Measurements from ENCODE around the gene ACAA2. TPM values are rescaled to one million over a fixed set of nuclear protein-coding genes. Genes with fewer than 3 reads are reported as not detected.
A peak's percentile ranks its signal among the peaks of the same experiment; 100 is the strongest.

ACAA2 gene
- polyA plus RNA-seq, 1 donor (not counting 4 experiments of a cell fraction or from before 2014, with no cell fraction given) = 2.3 TPM

DNA sequence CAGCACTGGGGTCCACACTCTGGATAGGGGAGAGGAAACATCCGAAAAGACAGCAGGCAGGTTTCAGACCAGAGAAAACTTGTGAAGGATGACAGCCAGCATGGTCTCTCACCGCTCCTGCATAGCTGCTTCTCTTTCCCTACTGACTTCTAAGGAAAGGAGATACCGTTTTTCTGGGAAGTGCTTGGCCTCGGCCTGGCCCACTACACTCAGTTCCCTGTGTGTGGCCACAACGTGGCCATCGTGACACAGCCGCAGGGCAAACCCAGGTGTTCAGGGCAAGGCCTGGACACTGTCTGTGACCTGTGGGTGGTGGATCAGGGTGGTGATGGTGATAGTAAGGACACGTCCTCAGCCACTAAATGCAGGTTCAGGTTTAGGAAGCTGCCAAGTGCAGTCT is 34.2 kb upstream of the ACAA2 start:
- Histone ChIP-seq H3K9me3 (ENCODE audit: control insufficient read depth, low read depth, low read length) (no peaks in the 10 kb centered on the region), H3K4me1 (ENCODE audit: control insufficient read depth, extremely low read depth, insufficient read depth, low read length) (peaks cover 22% of the 10 kb centered on the region), H3K36me3 (ENCODE audit: control insufficient read depth in 2 of 2, extremely low read depth in 1 of 2, insufficient read depth in 2 of 2, low read length in 2 of 2) (no peaks in the 10 kb centered on the region), H4K20me1 (ENCODE audit: control insufficient read depth, extremely low read depth, insufficient read depth, low read length) (no peaks in the 10 kb centered on the region), H3K27me3 (ENCODE audit: control insufficient read depth, extremely low read depth, insufficient read depth, low read length) (no peaks in the 10 kb centered on the region), H3K79me2 (ENCODE audit: control insufficient read depth, insufficient read depth, low read length) (no peaks in the 10 kb centered on the region), H3K27ac (ENCODE audit: control insufficient read depth, insufficient read depth, low read length) (no peak overlapping the region), H2AFZ (ENCODE audit: control insufficient read depth, low read length) (no peak overlapping the region), H3K9me1 (ENCODE audit: control insufficient read depth, extremely low read depth, insufficient read depth, low read length) (no peaks in the 10 kb centered on the region), H3K4me3 (ENCODE audit: control insufficient read depth in 2 of 3, extremely low read depth in 1 of 3, insufficient read depth in 2 of 3, low read depth in 1 of 3, low read length in 3 of 3) (no peak overlapping the region), H3K9ac (ENCODE audit: control insufficient read depth, extremely low read depth, insufficient read depth, low read length) (no peak overlapping the region), H3K4me2 (ENCODE audit: control insufficient read depth, extremely low read depth, insufficient read depth, low read depth, low read length) (no peak overlapping the region)
- dilution Hi-C loops (cut with MboI; ENCODE audit: extremely low pct_ligation_motif_present, low sequenced_read_pairs) = no loop called here
- no peak for TF ChIP-seq EZH2 (IDR thresholded peaks at IDR 0.05; ENCODE audit: low read length)
- TF ChIP-seq, protein P1, sequence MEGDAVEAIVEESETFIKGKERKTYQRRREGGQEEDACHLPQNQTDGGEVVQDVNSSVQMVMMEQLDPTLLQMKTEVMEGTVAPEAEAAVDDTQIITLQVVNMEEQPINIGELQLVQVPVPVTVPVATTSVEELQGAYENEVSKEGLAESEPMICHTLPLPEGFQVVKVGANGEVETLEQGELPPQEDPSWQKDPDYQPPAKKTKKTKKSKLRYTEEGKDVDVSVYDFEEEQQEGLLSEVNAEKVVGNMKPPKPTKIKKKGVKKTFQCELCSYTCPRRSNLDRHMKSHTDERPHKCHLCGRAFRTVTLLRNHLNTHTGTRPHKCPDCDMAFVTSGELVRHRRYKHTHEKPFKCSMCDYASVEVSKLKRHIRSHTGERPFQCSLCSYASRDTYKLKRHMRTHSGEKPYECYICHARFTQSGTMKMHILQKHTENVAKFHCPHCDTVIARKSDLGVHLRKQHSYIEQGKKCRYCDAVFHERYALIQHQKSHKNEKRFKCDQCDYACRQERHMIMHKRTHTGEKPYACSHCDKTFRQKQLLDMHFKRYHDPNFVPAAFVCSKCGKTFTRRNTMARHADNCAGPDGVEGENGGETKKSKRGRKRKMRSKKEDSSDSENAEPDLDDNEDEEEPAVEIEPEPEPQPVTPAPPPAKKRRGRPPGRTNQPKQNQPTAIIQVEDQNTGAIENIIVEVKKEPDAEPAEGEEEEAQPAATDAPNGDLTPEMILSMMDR (optimal IDR thresholded peaks at IDR 0.05 in 1 of 3, IDR thresholded peaks at IDR 0.05 in 1 of 3, conservative IDR thresholded peaks at IDR 0.05 in 1 of 3; ENCODE audit: extremely low read depth in 1 of 3, insufficient read depth in 2 of 3, low read length in 3 of 3) = no peak
- FAIRE-seq (peak; percentile 13), DNase-seq (ENCODE audit: low read depth, low spot score) (no peak)

DNA sequence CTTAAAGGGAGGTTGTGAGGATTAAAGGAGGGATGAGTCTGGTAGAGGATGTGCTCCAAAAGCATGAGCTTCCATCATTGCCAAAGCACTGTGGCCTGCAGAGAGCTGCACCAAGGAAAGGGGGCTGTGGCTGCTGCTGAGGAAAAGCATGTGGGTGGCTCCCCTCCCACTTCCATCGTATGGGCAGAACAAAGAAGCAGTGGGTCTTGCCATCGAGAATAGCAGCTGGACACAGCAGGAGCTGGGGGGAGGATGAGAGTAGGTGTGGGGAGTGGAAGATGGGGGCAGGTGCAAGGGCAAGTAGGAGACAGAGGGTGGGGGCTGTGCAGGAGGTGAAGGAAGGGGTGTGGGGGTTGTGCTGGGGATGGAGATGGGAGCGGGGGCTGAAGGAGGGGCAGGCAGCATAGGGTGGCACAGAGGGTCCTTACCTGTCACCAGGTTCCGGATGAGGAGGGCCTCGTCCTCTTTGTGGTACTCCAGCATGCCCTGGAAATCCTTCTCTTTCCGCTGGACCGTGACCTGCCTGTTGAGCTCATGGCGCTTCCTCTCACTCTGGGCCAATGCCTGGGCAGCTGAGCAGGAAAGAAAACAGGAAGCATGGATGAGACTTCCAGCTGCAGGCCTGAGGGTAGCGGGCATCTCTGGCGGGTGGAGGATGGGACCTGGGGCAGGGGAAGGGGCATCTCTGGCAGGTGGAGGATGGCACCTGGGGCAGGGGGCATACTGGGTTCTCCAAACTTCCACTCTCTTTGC is 33.6 kb upstream of the ACAA2 start:
- H3K4me3 ChIP-seq (ENCODE audit: control insufficient read depth in 2 of 3, extremely low read depth in 1 of 3, insufficient read depth in 2 of 3, low read depth in 1 of 3, low read length in 3 of 3) = no peak overlapping the region
- no peak for FAIRE-seq
- H3K4me2 ChIP-seq (ENCODE audit: control insufficient read depth, extremely low read depth, insufficient read depth, low read depth, low read length) = no peak overlapping the region
- H3K9me1 ChIP-seq (ENCODE audit: control insufficient read depth, extremely low read depth, insufficient read depth, low read length) = no peaks in the 10 kb centered on the region
- H3K79me2 ChIP-seq (ENCODE audit: control insufficient read depth, insufficient read depth, low read length) = no peaks in the 10 kb centered on the region
- no peaks in the 10 kb centered on the region for H4K20me1 ChIP-seq (ENCODE audit: control insufficient read depth, extremely low read depth, insufficient read depth, low read length)
- DNase-seq (ENCODE audit: low read depth, low spot score) = no peak
- TF ChIP-seq, protein P1 (optimal IDR thresholded peaks at IDR 0.05 in 1 of 3, IDR thresholded peaks at IDR 0.05 in 1 of 3, conservative IDR thresholded peaks at IDR 0.05 in 1 of 3; ENCODE audit: extremely low read depth in 1 of 3, insufficient read depth in 2 of 3, low read length in 3 of 3) = no peak
- TF ChIP-seq EZH2 (IDR thresholded peaks at IDR 0.05; ENCODE audit: low read length) = no peak
- no peak overlapping the region for H2AFZ ChIP-seq (ENCODE audit: control insufficient read depth, low read length)
- dilution Hi-C loops (cut with MboI; ENCODE audit: extremely low pct_ligation_motif_present, low sequenced_read_pairs) = no loop called here
- no peaks in the 10 kb centered on the region for H3K36me3 ChIP-seq (ENCODE audit: control insufficient read depth in 2 of 2, extremely low read depth in 1 of 2, insufficient read depth in 2 of 2, low read length in 2 of 2)
- H3K9me3 ChIP-seq (ENCODE audit: control insufficient read depth, low read depth, low read length) = no peaks in the 10 kb centered on the region
- no peak overlapping the region for H3K27ac ChIP-seq (ENCODE audit: control insufficient read depth, insufficient read depth, low read length)
- no peak overlapping the region for H3K9ac ChIP-seq (ENCODE audit: control insufficient read depth, extremely low read depth, insufficient read depth, low read length)
- no peaks in the 10 kb centered on the region for H3K27me3 ChIP-seq (ENCODE audit: control insufficient read depth, extremely low read depth, insufficient read depth, low read length)
- H3K4me1 ChIP-seq (ENCODE audit: control insufficient read depth, extremely low read depth, insufficient read depth, low read length) = peaks cover 22% of the 10 kb centered on the region

Measured in keratinocyte (primary cell).